ENCODE measurements around the gene RGS9. TPM values are rescaled to one million over a fixed set of nuclear protein-coding genes. Genes with fewer than 3 reads are reported as not detected.

RGS9 gene
- total RNA-seq, 1 experiment from 2014 or later: 1.8 TPM

DNA sequence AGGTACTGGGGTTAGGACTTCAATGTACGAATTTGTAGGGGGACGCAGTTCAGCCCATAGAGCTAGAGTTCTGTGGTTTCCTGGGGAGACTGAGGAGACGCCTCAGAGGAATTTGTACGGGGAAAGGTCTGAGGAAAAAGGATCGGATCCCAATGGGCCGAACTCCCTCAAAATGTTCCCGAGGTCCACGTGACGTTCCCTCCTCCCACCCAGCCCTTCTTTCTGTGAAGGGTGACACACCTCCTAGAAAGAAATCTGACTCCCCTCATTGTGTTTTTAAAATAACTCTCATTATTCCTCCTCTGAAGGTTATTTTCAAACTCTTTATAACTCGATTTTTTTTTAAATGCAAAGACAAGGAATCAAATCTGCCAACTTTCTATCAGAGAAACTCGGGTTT is 8.6 kb downstream of the RGS9 start:
- intact Hi-C loops (cut with micrococcal nuclease; ENCODE audit: unreplicated experiment): no loop called here
- H3K36me3 ChIP-seq (ENCODE audit: insufficient read depth, low read length, poor library complexity, severe bottlenecking): no peaks in the 10 kb centered on the region
- H3K27ac ChIP-seq (ENCODE audit: low read depth, low read length, poor library complexity, severe bottlenecking): no peak overlapping the region
- H3K4me1 ChIP-seq (ENCODE audit: insufficient read depth, low read length, poor library complexity, severe bottlenecking): no peaks in the 10 kb centered on the region
- ChIA-PET CTCF (interaction anchor here (0.6 kb wide), 1 partner anchor 48 kb away, joined by 4 read pairs; no protein-coding TSS in a partner anchor), POLR2A (ENCODE audit: low non-redundant PET) (no interaction called here)
- H3K9me3 ChIP-seq (ENCODE audit: low read depth, low read length, poor library complexity, severe bottlenecking): no peaks in the 10 kb centered on the region
- TF ChIP-seq CTCF (conservative IDR thresholded peaks at IDR 0.05; ENCODE audit: low read depth, low read length) (no peak), EZH2 (IDR thresholded peaks at IDR 0.05; ENCODE audit: borderline replicate concordance, low read depth, low read length, poor library complexity, severe bottlenecking) (no peak)
- no peak overlapping the region for H3K4me3 ChIP-seq (ENCODE audit: low read depth, low read length, poor library complexity, severe bottlenecking)
- BruUV-seq (replicated peaks): no TSS peak
- H3K27me3 ChIP-seq (replicated peaks; ENCODE audit: insufficient read depth, low read depth, low read length, poor library complexity): peaks cover 6% of the 10 kb centered on the region
- DNase-seq (ENCODE audit: low spot score): no peak

DNA sequence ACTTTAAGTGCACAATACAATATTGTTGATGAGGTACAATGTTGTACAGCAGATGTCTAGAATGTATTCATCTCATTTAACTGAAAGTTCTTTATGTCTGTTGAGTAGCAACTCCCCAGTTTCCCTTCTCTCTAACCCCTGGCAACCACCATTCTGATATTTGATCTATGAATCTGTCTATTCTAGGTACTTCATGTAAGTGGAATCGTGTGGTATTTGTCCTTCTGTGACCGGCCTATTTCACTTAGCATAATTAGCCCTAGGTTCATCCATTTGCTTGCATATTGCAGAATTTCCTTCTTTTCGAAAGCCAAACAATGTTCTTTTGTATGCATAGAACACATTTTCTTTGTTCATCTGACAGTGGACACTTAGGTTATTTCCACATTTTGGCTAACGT is 10.8 kb downstream of the RGS9 start:
- no TSS peak for BruUV-seq (replicated peaks)
- no peak for TF ChIP-seq CTCF (conservative IDR thresholded peaks at IDR 0.05; ENCODE audit: low read depth, low read length)
- TF ChIP-seq EZH2 (IDR thresholded peaks at IDR 0.05; ENCODE audit: borderline replicate concordance, low read depth, low read length, poor library complexity, severe bottlenecking): no peak
- CTCF ChIA-PET: no interaction called here
- H3K36me3 ChIP-seq (ENCODE audit: insufficient read depth, low read length, poor library complexity, severe bottlenecking): no peaks in the 10 kb centered on the region
- H3K4me3 ChIP-seq (ENCODE audit: low read depth, low read length, poor library complexity, severe bottlenecking): no peak overlapping the region
- H3K4me1 ChIP-seq (ENCODE audit: insufficient read depth, low read length, poor library complexity, severe bottlenecking): no peaks in the 10 kb centered on the region
- DNase-seq (ENCODE audit: low spot score): no peak
- intact Hi-C loops (cut with micrococcal nuclease; ENCODE audit: unreplicated experiment): no loop called here
- H3K9me3 ChIP-seq (ENCODE audit: low read depth, low read length, poor library complexity, severe bottlenecking): no peaks in the 10 kb centered on the region
- POLR2A ChIA-PET (ENCODE audit: low non-redundant PET): no interaction called here
- no peak overlapping the region for H3K27ac ChIP-seq (ENCODE audit: low read depth, low read length, poor library complexity, severe bottlenecking)
- H3K27me3 ChIP-seq (replicated peaks; ENCODE audit: insufficient read depth, low read depth, low read length, poor library complexity): peaks cover 6% of the 10 kb centered on the region

DNA sequence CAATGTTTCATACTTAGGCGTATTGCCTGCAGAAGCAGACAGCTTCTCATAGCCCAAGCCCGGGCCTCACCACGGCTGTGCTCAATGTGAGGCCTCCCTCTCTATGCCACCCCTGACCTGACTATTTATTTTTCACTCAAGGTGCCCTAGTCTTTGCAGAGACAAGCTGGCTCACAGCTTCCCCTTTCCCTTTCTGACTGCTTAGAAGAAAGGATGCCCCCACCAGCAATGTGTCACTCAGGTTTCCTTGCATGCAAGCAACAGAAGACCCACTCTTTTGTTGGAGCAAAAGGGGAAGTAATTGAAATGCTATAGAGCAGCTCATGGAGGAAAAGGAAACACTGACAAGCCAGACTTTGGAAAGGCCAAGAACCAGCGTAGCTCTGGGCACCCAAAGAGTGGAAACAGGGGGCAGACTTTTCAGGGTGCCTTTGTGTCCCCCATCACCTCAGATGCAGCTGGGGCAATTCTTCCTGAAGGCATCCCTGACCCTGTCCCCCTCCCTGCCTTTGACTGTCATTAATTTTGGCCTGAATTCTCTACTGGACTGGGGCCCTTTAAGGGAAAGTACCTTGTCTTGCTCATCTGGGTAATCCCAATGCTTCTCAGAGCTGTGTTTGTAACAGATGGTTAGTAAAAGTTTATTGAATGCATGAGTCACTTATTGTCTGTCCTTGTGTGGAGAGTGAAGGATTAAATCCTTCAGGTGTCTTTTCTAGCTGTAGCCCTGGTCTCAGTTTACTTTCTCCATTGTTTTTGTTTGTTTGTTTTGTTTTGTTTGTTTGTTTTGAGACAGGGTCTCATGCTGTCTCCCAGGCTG is 17.8 kb downstream of the RGS9 start:
- ChIA-PET CTCF (no interaction called here), POLR2A (ENCODE audit: low non-redundant PET) (no interaction called here)
- intact Hi-C loops (cut with micrococcal nuclease; ENCODE audit: unreplicated experiment): no loop called here
- no peaks in the 10 kb centered on the region for H3K9me3 ChIP-seq (ENCODE audit: low read depth, low read length, poor library complexity, severe bottlenecking)
- no peak overlapping the region for H3K27ac ChIP-seq (ENCODE audit: low read depth, low read length, poor library complexity, severe bottlenecking)
- DNase-seq (ENCODE audit: low spot score): no peak
- no peaks in the 10 kb centered on the region for H3K36me3 ChIP-seq (ENCODE audit: insufficient read depth, low read length, poor library complexity, severe bottlenecking)
- H3K4me1 ChIP-seq (ENCODE audit: insufficient read depth, low read length, poor library complexity, severe bottlenecking): no peaks in the 10 kb centered on the region
- BruUV-seq (replicated peaks): no TSS peak
- H3K4me3 ChIP-seq (ENCODE audit: low read depth, low read length, poor library complexity, severe bottlenecking): no peak overlapping the region
- TF ChIP-seq EZH2 (IDR thresholded peaks at IDR 0.05; ENCODE audit: borderline replicate concordance, low read depth, low read length, poor library complexity, severe bottlenecking): no peak
- TF ChIP-seq CTCF (conservative IDR thresholded peaks at IDR 0.05; ENCODE audit: low read depth, low read length): no peak
- H3K27me3 ChIP-seq (replicated peaks; ENCODE audit: insufficient read depth, low read depth, low read length, poor library complexity): peaks cover 1% of the 10 kb centered on the region
